ENCODE results near the gene ZBED6. TPM values are rescaled to one million over a fixed set of nuclear protein-coding genes. Genes with fewer than 3 reads are reported as not detected.
"Not testable (repeated sequence)": the region's sequence is repeated elsewhere in the genome, so short reads cannot be mapped to it uniquely, and the experiment has no call there.

The ZBED6 gene
- total RNA-seq, 1 donor from 2014 or later = 4.5 TPM

GRCh38 chr1:203756036-203756435, 39.4 kb upstream of the ZBED6 start:
- Histone ChIP-seq H3K4me3 (ENCODE audit: low read depth, low read length) (no peak overlapping the region), H3K36me3 (ENCODE audit: control insufficient read depth, insufficient read depth, low read length) (no peaks in the 10 kb centered on the region), H3K27me3 (ENCODE audit: control insufficient read depth, insufficient read depth, low read length) (no peaks in the 10 kb centered on the region)
- no peak for TF ChIP-seq CTCF (IDR thresholded peaks at IDR 0.05; ENCODE audit: insufficient read depth, low read length, severe bottlenecking)
- DNase-seq (ENCODE audit: low read depth) (no peak), FAIRE-seq (no peak)

- not testable (repeated sequence) for H3K4me3 ChIP-seq (ENCODE audit: low read depth, low read length); DNase-seq (ENCODE audit: low read depth); H3K27me3 ChIP-seq (ENCODE audit: control insufficient read depth, insufficient read depth, low read length); FAIRE-seq; H3K36me3 ChIP-seq (ENCODE audit: control insufficient read depth, insufficient read depth, low read length)
These were observed 36.7 kb upstream of the ZBED6 start for GRCh38 chr1:203758749-203759148.

- FAIRE-seq (no peak), DNase-seq (ENCODE audit: low read depth) (no peak)
- H3K36me3 ChIP-seq (ENCODE audit: control insufficient read depth, insufficient read depth, low read length) = no peaks in the 10 kb centered on the region
- H3K4me3 ChIP-seq (ENCODE audit: low read depth, low read length) = no peak overlapping the region
- H3K27me3 ChIP-seq (ENCODE audit: control insufficient read depth, insufficient read depth, low read length) = no peaks in the 10 kb centered on the region
- TF ChIP-seq CTCF (IDR thresholded peaks at IDR 0.05; ENCODE audit: insufficient read depth, low read length, severe bottlenecking) = no peak
These were observed 34.9 kb upstream of the ZBED6 start for GRCh38 chr1:203760506-203760905.

GRCh38 chr1:203761958-203762357, 33.5 kb upstream of the ZBED6 start:
- not testable (repeated sequence) for H3K36me3 ChIP-seq (ENCODE audit: control insufficient read depth, insufficient read depth, low read length); H3K27me3 ChIP-seq (ENCODE audit: control insufficient read depth, insufficient read depth, low read length); H3K4me3 ChIP-seq (ENCODE audit: low read depth, low read length); DNase-seq (ENCODE audit: low read depth); FAIRE-seq

GRCh38 chr1:203763505-203763904, 31.9 kb upstream of the ZBED6 start:
- Histone ChIP-seq H3K4me3 (ENCODE audit: low read depth, low read length) (no peak overlapping the region), H3K27me3 (ENCODE audit: control insufficient read depth, insufficient read depth, low read length) (no peaks in the 10 kb centered on the region), H3K36me3 (ENCODE audit: control insufficient read depth, insufficient read depth, low read length) (no peaks in the 10 kb centered on the region)
- no peak for TF ChIP-seq CTCF (IDR thresholded peaks at IDR 0.05; ENCODE audit: insufficient read depth, low read length, severe bottlenecking)
- DNase-seq (ENCODE audit: low read depth) (no peak), FAIRE-seq (no peak)

- DNase-seq (ENCODE audit: low read depth) (no peak), FAIRE-seq (no peak)
- TF ChIP-seq CTCF (IDR thresholded peaks at IDR 0.05; ENCODE audit: insufficient read depth, low read length, severe bottlenecking) = no peak
- H3K27me3 ChIP-seq (ENCODE audit: control insufficient read depth, insufficient read depth, low read length) = no peaks in the 10 kb centered on the region
- no peaks in the 10 kb centered on the region for H3K36me3 ChIP-seq (ENCODE audit: control insufficient read depth, insufficient read depth, low read length)
- H3K4me3 ChIP-seq (ENCODE audit: low read depth, low read length) = no peak overlapping the region
These were observed 31.1 kb upstream of the ZBED6 start for GRCh38 chr1:203764105-203765028.
